SK-N-SH (cell line): Measurements from ENCODE around the gene DTNBP1. TPM values are rescaled to one million over a fixed set of nuclear protein-coding genes. Genes with fewer than 3 reads are reported as not detected.

Source experiments
- CTCF ChIA-PET: fragments of 300-600, 350-600 bp; formaldehyde crosslinking; extraction: SDS; loops from one replicate; lab custom pipeline; 2021; lab: Yijun Ruan, JAX
- POLR2A ChIA-PET: fragments of 350-600 bp; sonication (Branson Sonifier 250); formaldehyde crosslinking; extraction: SDS; loops from one replicate; lab custom pipeline; 2020; ENCODE audit warnings: antibody characterized with exemption, inconsistent platforms; lab: Yijun Ruan, JAX
- DNase-seq: peaks from one replicate; pipeline ENCODE4 v3.0.0; 2012
- H2AFZ ChIP-seq: fragments of 200-600 bp; sonication (generic); 2 replicates; pipeline ENCODE4 v1.8.1; 2016; ENCODE audit warnings: antibody characterized with exemption, mild to moderate bottlenecking, low read depth
- H3F3A ChIP-seq: fragments of 200-600 bp; sonication (generic); replicated peaks from 2 replicates; pipeline ENCODE3; 2016; ENCODE audit warnings: antibody characterized with exemption, mild to moderate bottlenecking; ENCODE audit not compliant: insufficient read depth
- H3K27ac ChIP-seq, 2 experiments: fragments of 200-500 bp in 1 of 2; fragments of 200-600 bp in 1 of 2; sonication (Bioruptor generic) in 1 of 2; sonication (generic), shearing (Covaris generic) in 1 of 2; 2 replicates each; pipeline versions ENCODE4 v1.5.1 to v1.6.1; 2014 to 2016; ENCODE audit warnings: low read depth in 2 of 2, inconsistent platforms in 1 of 2, low read length in 1 of 2, mild to moderate bottlenecking in 1 of 2, mixed read lengths in 1 of 2
- H3K27me3 ChIP-seq: fragments of 200-600 bp; sonication (generic), shearing (Covaris generic); 2 replicates; pipeline ENCODE4 v1.6.1; 2016; ENCODE audit warnings: mixed run types; ENCODE audit not compliant: insufficient read depth
- H3K36me3 ChIP-seq, 2 experiments: fragments of 200-500 bp in 1 of 2; fragments of 200-600 bp in 1 of 2; sonication (Bioruptor generic) in 1 of 2; sonication (generic) in 1 of 2; replicated peaks in 1 of 2; 2 replicates each; pipeline versions ENCODE3 to v1.5.1; 2014 to 2016; ENCODE audit warnings: low read length in 1 of 2, mild to moderate bottlenecking in 1 of 2; ENCODE audit not compliant: insufficient read depth in 2 of 2, control insufficient read depth in 1 of 2
- H3K4me1 ChIP-seq, 2 experiments: fragments of 200-500 bp in 1 of 2; fragments of 200-600 bp in 1 of 2; sonication (Bioruptor generic) in 1 of 2; sonication (generic), shearing (Covaris generic) in 1 of 2; 2 replicates each; pipeline versions ENCODE4 v1.5.1 to v1.6.1; 2014 to 2016; ENCODE audit warnings: low read depth in 1 of 2, low read length in 1 of 2, mixed run types in 1 of 2; ENCODE audit not compliant: insufficient read depth in 2 of 2, control insufficient read depth in 1 of 2
- H3K4me2 ChIP-seq: fragments of 200-600 bp; sonication (generic), shearing (Covaris generic); 2 replicates; pipeline ENCODE4 v1.6.1; 2017; ENCODE audit warnings: mixed run types
- H3K4me3 ChIP-seq, 2 experiments: fragments of 200-500 bp in 1 of 2; fragments of 200-600 bp in 1 of 2; sonication (Bioruptor generic) in 1 of 2; sonication (generic), shearing (Covaris generic) in 1 of 2; 2 replicates each; pipeline versions ENCODE4 v1.5.1 to v1.8.1; 2014 to 2016; ENCODE audit warnings: low read depth in 2 of 2, inconsistent platforms in 1 of 2, low read length in 1 of 2, mild to moderate bottlenecking in 1 of 2, mixed read lengths in 1 of 2, moderate library complexity in 1 of 2
- H3K79me2 ChIP-seq: fragments of 200-600 bp; sonication (generic); 2 replicates; pipeline ENCODE4 v1.8.1; 2017; ENCODE audit warnings: mild to moderate bottlenecking; ENCODE audit not compliant: insufficient read depth
- H3K9ac ChIP-seq: fragments of 200-600 bp; sonication (generic); 2 replicates; pipeline ENCODE4 v1.6.1; 2017; ENCODE audit warnings: mixed run types
- H3K9me2 ChIP-seq: fragments of 200-600 bp; sonication (generic); 2 replicates; pipeline ENCODE4 v1.6.1; 2017; ENCODE audit warnings: mixed run types
- H3K9me3 ChIP-seq: fragments of 200-600 bp; sonication (generic); 2 replicates; pipeline ENCODE4 v1.6.1; 2017; ENCODE audit warnings: mixed run types, mild to moderate bottlenecking, moderate library complexity
- H4K20me1 ChIP-seq: fragments of 200-600 bp; sonication (generic); 2 replicates; pipeline ENCODE4 v1.6.1; 2017; ENCODE audit warnings: mild to moderate bottlenecking, mixed run types; ENCODE audit not compliant: insufficient read depth
- CHD2 ChIP-seq: fragments of 150-350 bp; IDR thresholded peaks from 2 replicates; pipeline ENCODE4 v1.6.1; 2018; ENCODE audit warnings: low read length; ENCODE audit not compliant: partially characterized antibody
- ELF1 ChIP-seq: IDR thresholded peaks from 2 replicates; pipeline ENCODE4 v1.4.0; 2012
- GATA2 ChIP-seq: sonication (generic); formaldehyde crosslinking; IDR thresholded peaks from 2 replicates; pipeline ENCODE4 v1.5.0; 2020; ENCODE audit warnings: mild to moderate bottlenecking, missing genetic modification reagents
- JUND ChIP-seq: IDR thresholded peaks from 2 replicates; pipeline ENCODE4 v1.4.0; 2012
- MEF2A ChIP-seq: IDR thresholded peaks from 2 replicates; pipeline ENCODE4 v1.4.0; 2012; ENCODE audit warnings: low read depth, borderline replicate concordance
- MXI1 ChIP-seq: IDR thresholded peaks from 2 replicates; pipeline ENCODE4 v1.6.1; 2012; ENCODE audit warnings: mild to moderate bottlenecking, low read depth, low read length, improper control_type of control experiment
- NFIC ChIP-seq: IDR thresholded peaks from 2 replicates; pipeline ENCODE4 v1.4.0; 2012; ENCODE audit warnings: borderline replicate concordance
- NRF1 ChIP-seq: IDR thresholded peaks from 2 replicates; pipeline ENCODE4 v1.6.1; 2012; ENCODE audit warnings: low read depth, mild to moderate bottlenecking, low read length
- RAD21 ChIP-seq: IDR thresholded peaks from 2 replicates; pipeline ENCODE4 v1.6.1; 2012; ENCODE audit warnings: mild to moderate bottlenecking, low read length
- RCOR1 ChIP-seq: fragments of 150-350 bp; IDR thresholded peaks from 2 replicates; pipeline ENCODE4 v1.6.1; 2017; ENCODE audit warnings: antibody characterized with exemption, low read length
- RFX5 ChIP-seq: IDR thresholded peaks from 2 replicates; pipeline ENCODE4 v1.6.1; 2012; ENCODE audit warnings: mild to moderate bottlenecking, improper control_type of control experiment, low read length
- RXRA ChIP-seq: IDR thresholded peaks from 2 replicates; pipeline ENCODE4 v1.4.0; 2012; ENCODE audit warnings: low read depth, mild to moderate bottlenecking, borderline replicate concordance
- SMC3 ChIP-seq: IDR thresholded peaks from 2 replicates; pipeline ENCODE4 v1.6.1; 2012; ENCODE audit warnings: low read depth, low read length, improper control_type of control experiment
- TAF1 ChIP-seq: IDR thresholded peaks from 2 replicates; pipeline ENCODE4 v1.6.1; 2012; ENCODE audit warnings: low read depth, mild to moderate bottlenecking, low read length, moderate library complexity, borderline replicate concordance
- TEAD4 ChIP-seq: IDR thresholded peaks from 2 replicates; pipeline ENCODE4 v1.4.0; 2012; ENCODE audit warnings: mild to moderate bottlenecking, borderline replicate concordance; ENCODE audit not compliant: insufficient read depth
- USF1 ChIP-seq: IDR thresholded peaks from 2 replicates; pipeline ENCODE4 v1.4.0; 2012; ENCODE audit warnings: low read depth, borderline replicate concordance
- ZBTB33 ChIP-seq: IDR thresholded peaks from 2 replicates; pipeline ENCODE4 v1.4.0; 2012; ENCODE audit warnings: low read depth, borderline replicate concordance
- WGBS: methylation state at CpG from one replicate; pipeline ENCODE4 v1.1.6; 2017; ENCODE audit warnings: low lambda C conversion rate; 5-methylcytosine and 5-hydroxymethylcytosine counted together
- polyA plus RNA-seq, 3 experiments: library from polyadenylated mRNA; depleted of rRNA; stranded (reverse); fragments of >200 nt; gene quantifications; 2 replicates each; pipeline ENCODE4 v1.2.3, GENCODE V29; 2012
- TF ChIP-seq, protein P1 (sequence below): fragments of 150-350 bp; IDR thresholded peaks from 2 replicates; pipeline ENCODE4 v1.6.1; 2017; ENCODE audit warnings: antibody characterized with exemption, low read length, low read depth, borderline replicate concordance
- TF ChIP-seq, protein P2 (sequence below): fragments of 150-350 bp; IDR thresholded peaks from 2 replicates; pipeline ENCODE4 v1.6.1; 2016; ENCODE audit warnings: mild to moderate bottlenecking, low read depth, low read length
- TF ChIP-seq, protein P3 (sequence below): IDR thresholded peaks from 2 replicates; pipeline ENCODE4 v1.4.0; 2012; ENCODE audit warnings: low read depth

Gene DTNBP1
- polyA plus RNA-seq, 1 of the 3 experiments (the other 2 are of a cell fraction), result 19.7 TPM

- TF ChIP-seq JUND (no peak), USF1 (no peak), CHD2 (no peak), TEAD4 (no peak), ZBTB33 (no peak), GATA2 (CRISPR knock-in tag) (no peak), NRF1 (no peak), RAD21 (no peak), RXRA (no peak), MEF2A (no peak), NFIC (no peak), TAF1 (no peak), RFX5 (no peak), SMC3 (no peak), RCOR1 (no peak), MXI1 (no peak), ELF1 (no peak)
- TF ChIP-seq, protein P1, sequence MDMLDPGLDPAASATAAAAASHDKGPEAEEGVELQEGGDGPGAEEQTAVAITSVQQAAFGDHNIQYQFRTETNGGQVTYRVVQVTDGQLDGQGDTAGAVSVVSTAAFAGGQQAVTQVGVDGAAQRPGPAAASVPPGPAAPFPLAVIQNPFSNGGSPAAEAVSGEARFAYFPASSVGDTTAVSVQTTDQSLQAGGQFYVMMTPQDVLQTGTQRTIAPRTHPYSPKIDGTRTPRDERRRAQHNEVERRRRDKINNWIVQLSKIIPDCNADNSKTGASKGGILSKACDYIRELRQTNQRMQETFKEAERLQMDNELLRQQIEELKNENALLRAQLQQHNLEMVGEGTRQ, result no peak
- TF ChIP-seq, protein P2, sequence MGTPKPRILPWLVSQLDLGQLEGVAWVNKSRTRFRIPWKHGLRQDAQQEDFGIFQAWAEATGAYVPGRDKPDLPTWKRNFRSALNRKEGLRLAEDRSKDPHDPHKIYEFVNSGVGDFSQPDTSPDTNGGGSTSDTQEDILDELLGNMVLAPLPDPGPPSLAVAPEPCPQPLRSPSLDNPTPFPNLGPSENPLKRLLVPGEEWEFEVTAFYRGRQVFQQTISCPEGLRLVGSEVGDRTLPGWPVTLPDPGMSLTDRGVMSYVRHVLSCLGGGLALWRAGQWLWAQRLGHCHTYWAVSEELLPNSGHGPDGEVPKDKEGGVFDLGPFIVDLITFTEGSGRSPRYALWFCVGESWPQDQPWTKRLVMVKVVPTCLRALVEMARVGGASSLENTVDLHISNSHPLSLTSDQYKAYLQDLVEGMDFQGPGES, result no peak
- TF ChIP-seq, protein P3, sequence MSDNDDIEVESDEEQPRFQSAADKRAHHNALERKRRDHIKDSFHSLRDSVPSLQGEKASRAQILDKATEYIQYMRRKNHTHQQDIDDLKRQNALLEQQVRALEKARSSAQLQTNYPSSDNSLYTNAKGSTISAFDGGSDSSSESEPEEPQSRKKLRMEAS, result no peak
- ChIA-PET CTCF (no interaction called here), POLR2A (no interaction called here)
- Histone ChIP-seq H3K36me3 (peaks cover 8 to 20% of the 10 kb centered on the region in 2 experiments), H3K9me2 (no peaks in the 10 kb centered on the region), H3K9ac (no peak overlapping the region), H3K4me2 (no peak overlapping the region), H2AFZ (no peak overlapping the region), H4K20me1 (peaks cover 35% of the 10 kb centered on the region), H3K27me3 (no peaks in the 10 kb centered on the region), H3K27ac (no peak overlapping the region), H3K9me3 (no peaks in the 10 kb centered on the region), H3K4me3 (no peak overlapping the region), H3K4me1 (peaks cover 9 to 18% of the 10 kb centered on the region in 2 experiments), H3F3A (peaks cover 6% of the 10 kb centered on the region), H3K79me2 (0 out of 2 replicates have a peak, but pooled peaks cover 7% of the 10 kb centered on the region)
- 71% methylated on average over 5 of the region's 13 CpGs for WGBS
- DNase-seq, result no peak
Observed at GRCh38 chr6:15509335-15509933, 153.4 kb downstream of the DTNBP1 start.
